Prostate gland (tissue), 2 donors: ENCODE measurements around the gene YBX3. TPM values are rescaled to one million over a fixed set of nuclear protein-coding genes. Genes with fewer than 3 reads are reported as not detected.

Experiments used
- DNase-seq: peaks from one replicate; pipeline ENCODE4 v3.0.0-alpha.2; 2019; ENCODE audit warnings: low spot score
- H3K27ac ChIP-seq, 2 donors: fragments of 200-600 bp; sonication (generic); 2 replicates each; pipeline ENCODE4 v1.5.1; 2017 to 2019
- H3K27me3 ChIP-seq: fragments of 200-600 bp; sonication (generic); replicated peaks from 2 replicates; pipeline ENCODE4 v1.5.1; 2019; ENCODE audit not compliant: insufficient read depth
- H3K36me3 ChIP-seq, 2 donors: fragments of 200-600 bp; sonication (generic); 1 replicate in 1 of 2; 2 replicates in 1 of 2; pipeline versions ENCODE4 v1.5.1 to v1.8.1; 2017 to 2019
- H3K4me1 ChIP-seq: fragments of 200-600 bp; sonication (generic); replicated peaks from 2 replicates; pipeline ENCODE4 v1.5.1; 2019
- H3K4me3 ChIP-seq, 2 donors: fragments of 200-600 bp; sonication (generic); 2 replicates each; pipeline ENCODE4 v1.5.1; 2017 to 2019
- H3K9me3 ChIP-seq: fragments of 200-600 bp; sonication (generic); 2 replicates; pipeline ENCODE4 v1.5.1; 2017
- POLR2A ChIP-seq: fragments of 450-650 bp; IDR thresholded peaks from one replicate; pipeline ENCODE4 v1.6.1; 2016; ENCODE audit warnings: antibody characterized with exemption, mild to moderate bottlenecking
- POLR2AphosphoS5 ChIP-seq: sonication (generic); formaldehyde crosslinking; IDR thresholded peaks from one replicate; pipeline ENCODE4 v1.6.1; 2017; ENCODE audit warnings: antibody characterized with exemption
- WGBS: methylation state at CpG from one replicate; pipeline ENCODE4 v1.1.5; 2018; 5-methylcytosine and 5-hydroxymethylcytosine counted together
- intact Hi-C: fragments of 100-400 bp; cut with DNase I; formaldehyde crosslinking; loops from one replicate; pipeline ENCODE4 v1.14.2; 2022
- total RNA-seq, 2 donors: library from RNA; depleted of rRNA; stranded (reverse); fragments of >200 nt; gene quantifications; one replicate each; pipeline ENCODE4 v1.1.0, GENCODE V29; 2016
- TF ChIP-seq, protein P1 (sequence below), 4 experiments: fragments of 200-600 bp in 2 of 4; fragments of 450-650 bp in 2 of 4; sonication (generic) in 2 of 4; IDR thresholded peaks; 1 replicate in 3 of 4; 2 replicates in 1 of 4; pipeline ENCODE4 v1.5.1; 2016 to 2019; ENCODE audit warnings: antibody characterized with exemption in 4 of 4, mild to moderate bottlenecking in 2 of 4, moderate library complexity in 2 of 4

YBX3 gene
- total RNA-seq, 2 donors from 2014 or later = 197 to 358 TPM

DNA sequence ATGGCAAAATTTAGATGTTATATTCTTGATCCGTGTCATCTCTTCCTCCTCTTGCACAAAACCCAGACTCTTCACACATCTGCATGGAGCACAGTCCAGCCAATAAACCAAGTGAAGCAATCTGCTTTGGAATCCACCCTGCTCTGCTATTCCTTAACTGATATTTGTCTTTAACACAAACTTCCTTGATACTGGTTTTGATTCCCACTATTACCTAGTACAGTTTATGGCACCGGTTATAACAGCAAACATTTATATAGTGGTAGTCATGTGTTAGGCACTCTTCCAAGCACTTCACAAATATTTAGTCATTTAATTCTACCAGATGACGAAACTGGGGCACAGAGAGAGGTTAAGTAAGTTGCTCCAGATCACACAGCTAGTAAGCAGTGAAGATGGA lies 61.8 kb downstream of the YBX3 start:
- TF ChIP-seq, protein P1, sequence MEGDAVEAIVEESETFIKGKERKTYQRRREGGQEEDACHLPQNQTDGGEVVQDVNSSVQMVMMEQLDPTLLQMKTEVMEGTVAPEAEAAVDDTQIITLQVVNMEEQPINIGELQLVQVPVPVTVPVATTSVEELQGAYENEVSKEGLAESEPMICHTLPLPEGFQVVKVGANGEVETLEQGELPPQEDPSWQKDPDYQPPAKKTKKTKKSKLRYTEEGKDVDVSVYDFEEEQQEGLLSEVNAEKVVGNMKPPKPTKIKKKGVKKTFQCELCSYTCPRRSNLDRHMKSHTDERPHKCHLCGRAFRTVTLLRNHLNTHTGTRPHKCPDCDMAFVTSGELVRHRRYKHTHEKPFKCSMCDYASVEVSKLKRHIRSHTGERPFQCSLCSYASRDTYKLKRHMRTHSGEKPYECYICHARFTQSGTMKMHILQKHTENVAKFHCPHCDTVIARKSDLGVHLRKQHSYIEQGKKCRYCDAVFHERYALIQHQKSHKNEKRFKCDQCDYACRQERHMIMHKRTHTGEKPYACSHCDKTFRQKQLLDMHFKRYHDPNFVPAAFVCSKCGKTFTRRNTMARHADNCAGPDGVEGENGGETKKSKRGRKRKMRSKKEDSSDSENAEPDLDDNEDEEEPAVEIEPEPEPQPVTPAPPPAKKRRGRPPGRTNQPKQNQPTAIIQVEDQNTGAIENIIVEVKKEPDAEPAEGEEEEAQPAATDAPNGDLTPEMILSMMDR (IDR thresholded peaks at IDR 0.05) = no peak
- TF ChIP-seq POLR2AphosphoS5 = peak; percentile 84
- Histone ChIP-seq H3K4me1 (no peaks in the 10 kb centered on the region), H3K27ac (peak overlapping the region; percentile 61 to 64), H3K4me3 (no peak overlapping the region), H3K9me3 (no peaks in the 10 kb centered on the region), H3K27me3 (no peaks in the 10 kb centered on the region), H3K36me3 (no peaks in the 10 kb centered on the region)
- 36% methylated on average over 3 of the region's 3 CpGs for WGBS
- intact Hi-C loops = no loop called here
- peak; percentile 57 for DNase-seq

DNA sequence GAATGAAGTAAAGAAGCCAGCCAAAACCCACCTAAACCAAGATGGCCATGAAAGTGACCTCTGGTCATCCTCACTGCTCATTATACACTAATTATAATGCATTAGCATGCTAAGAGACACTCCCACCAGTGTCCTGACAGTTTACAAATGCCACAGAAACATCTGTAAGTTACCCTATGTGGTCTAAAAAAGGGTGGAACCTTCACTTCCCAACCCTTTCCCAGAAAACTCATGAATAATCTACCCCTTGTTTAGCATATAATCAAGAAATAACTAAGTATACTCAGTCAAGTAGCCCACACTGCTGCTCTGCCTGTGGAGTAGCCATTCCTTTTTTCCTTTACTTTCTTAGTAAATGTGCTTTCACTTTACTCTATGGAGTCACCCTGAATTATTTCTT lies 69.1 kb downstream of the YBX3 start:
- H3K27me3 ChIP-seq = no peaks in the 10 kb centered on the region

DNA sequence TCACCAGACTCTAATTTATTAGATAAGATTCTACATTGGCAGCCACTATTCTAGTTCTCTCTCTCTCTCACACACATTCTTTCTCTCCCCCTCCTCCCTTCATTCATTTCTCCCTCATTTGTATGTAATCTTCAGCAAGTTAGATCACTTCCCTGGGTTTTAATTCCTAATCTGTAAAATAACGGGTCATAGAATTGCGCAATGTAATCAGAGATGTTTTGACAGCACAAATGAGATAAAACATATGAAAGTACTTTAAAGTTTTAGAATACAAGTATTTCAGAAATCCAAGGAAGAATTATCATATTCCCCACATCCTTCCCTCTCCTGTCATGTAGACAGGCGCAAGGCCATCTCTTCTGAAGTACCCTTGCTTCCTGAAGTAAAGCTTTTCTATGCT lies 70.9 kb downstream of the YBX3 start:
- intact Hi-C loops = no loop called here

More for the DNA sequence above, 69.1 kb downstream of the YBX3 start:
- TF ChIP-seq, protein P1 (IDR thresholded peaks at IDR 0.05) = no peak
- TF ChIP-seq POLR2AphosphoS5 (no peak), POLR2A (no peak)
- no peaks in the 10 kb centered on the region for H3K36me3 ChIP-seq
- H3K9me3 ChIP-seq = no peaks in the 10 kb centered on the region
- no peak for DNase-seq
- no peak overlapping the region for H3K4me3 ChIP-seq
- peaks cover 7% of the 10 kb centered on the region for H3K4me1 ChIP-seq
- H3K27ac ChIP-seq = peak overlapping the region; percentile 30 to 78
- intact Hi-C loops = no loop called here

More for the DNA sequence above, 70.9 kb downstream of the YBX3 start:
- Histone ChIP-seq H3K27ac (peak overlapping the region in 1 of 2 donors; percentile 78), H3K27me3 (no peaks in the 10 kb centered on the region), H3K9me3 (no peaks in the 10 kb centered on the region), H3K36me3 (no peaks in the 10 kb centered on the region), H3K4me1 (peaks cover 7% of the 10 kb centered on the region), H3K4me3 (no peak overlapping the region)
- DNase-seq = no peak
- TF ChIP-seq POLR2AphosphoS5 = no peak
- TF ChIP-seq, protein P1 (IDR thresholded peaks at IDR 0.05) = no peak
- no peak for TF ChIP-seq POLR2A
- WGBS = 53% methylated on average over 3 of the region's 3 CpGs

Other genes starting within 250 kb of the YBX3 start
- gene EIF2S3B, start 217.4 kb downstream of the YBX3 start, total RNA-seq = 1 to 10 TPM in 1 of 2 donors, under 1 TPM in 1; 0.36 to 1.1 TPM
- gene MAGOHB, start 109.7 kb downstream of the YBX3 start, total RNA-seq = 10 to 100 TPM; 24.2 to 24.8 TPM
- 10 to 100 TPM in 1 of 2 donors, 1 to 10 TPM in 1; 9.5 to 39.7 TPM for gene STYK1, start 49.3 kb downstream of the YBX3 start, total RNA-seq
- gene TAS2R7, start 79.3 kb upstream of the YBX3 start, total RNA-seq = not detected
- gene TAS2R8, start 84.0 kb upstream of the YBX3 start, total RNA-seq = not detected
- not detected for gene TAS2R9, start 86.8 kb upstream of the YBX3 start, total RNA-seq
- under 1 TPM in 1 of 2 donors, not detected in 1; 0.41 TPM for gene TAS2R10, start 103.0 kb upstream of the YBX3 start, total RNA-seq
- gene PRR4, start 126.2 kb upstream of the YBX3 start, total RNA-seq = 10 to 100 TPM in 1 of 2 donors, 1 to 10 TPM in 1; 7.9 to 66.9 TPM
- gene PRH1, start 160.9 kb upstream of the YBX3 start, total RNA-seq = 10 to 100 TPM in 1 of 2 donors, 1 to 10 TPM in 1; 5.3 to 64.4 TPM
- gene TAS2R13, start 186.2 kb upstream of the YBX3 start, total RNA-seq = 1 to 10 TPM; 1.1 to 1.4 TPM
- 1 to 10 TPM in 1 of 2 donors, not detected in 1; 1.8 TPM for gene PRH2, start 205.9 kb upstream of the YBX3 start, total RNA-seq
- gene TAS2R14, start 215.9 kb upstream of the YBX3 start, total RNA-seq = 1 to 10 TPM; 2.1 to 3.7 TPM